Measurements from ENCODE around the gene TTC7B.

Gene TTC7B

DNA sequence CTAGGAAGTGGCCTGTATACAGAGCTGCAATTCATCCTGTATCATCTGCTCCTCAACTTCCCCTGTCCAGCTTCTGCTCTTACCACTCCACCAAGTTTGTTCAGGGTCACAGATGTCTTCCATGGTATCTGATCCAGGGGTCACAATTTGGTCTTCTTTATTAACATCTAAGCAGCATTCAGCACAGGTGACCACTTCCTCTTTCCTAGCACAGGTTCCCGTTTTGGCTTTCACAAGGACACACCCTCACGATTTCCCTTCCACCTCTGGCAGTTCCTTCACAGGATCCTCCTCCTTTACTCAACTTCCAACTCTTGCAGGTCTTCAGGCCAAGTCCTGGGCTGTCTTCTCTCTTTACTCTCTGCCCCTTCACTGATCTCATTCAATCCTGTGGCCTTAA is 93.6 kb downstream of the TTC7B start:
- TF ChIP-seq, protein P1, sequence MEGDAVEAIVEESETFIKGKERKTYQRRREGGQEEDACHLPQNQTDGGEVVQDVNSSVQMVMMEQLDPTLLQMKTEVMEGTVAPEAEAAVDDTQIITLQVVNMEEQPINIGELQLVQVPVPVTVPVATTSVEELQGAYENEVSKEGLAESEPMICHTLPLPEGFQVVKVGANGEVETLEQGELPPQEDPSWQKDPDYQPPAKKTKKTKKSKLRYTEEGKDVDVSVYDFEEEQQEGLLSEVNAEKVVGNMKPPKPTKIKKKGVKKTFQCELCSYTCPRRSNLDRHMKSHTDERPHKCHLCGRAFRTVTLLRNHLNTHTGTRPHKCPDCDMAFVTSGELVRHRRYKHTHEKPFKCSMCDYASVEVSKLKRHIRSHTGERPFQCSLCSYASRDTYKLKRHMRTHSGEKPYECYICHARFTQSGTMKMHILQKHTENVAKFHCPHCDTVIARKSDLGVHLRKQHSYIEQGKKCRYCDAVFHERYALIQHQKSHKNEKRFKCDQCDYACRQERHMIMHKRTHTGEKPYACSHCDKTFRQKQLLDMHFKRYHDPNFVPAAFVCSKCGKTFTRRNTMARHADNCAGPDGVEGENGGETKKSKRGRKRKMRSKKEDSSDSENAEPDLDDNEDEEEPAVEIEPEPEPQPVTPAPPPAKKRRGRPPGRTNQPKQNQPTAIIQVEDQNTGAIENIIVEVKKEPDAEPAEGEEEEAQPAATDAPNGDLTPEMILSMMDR (IDR thresholded peaks at IDR 0.05; ENCODE audit: borderline replicate concordance, insufficient read depth, low read depth, low read length): no peak
- H3K4me3 ChIP-seq (ENCODE audit: low read depth, low read length): no peak overlapping the region

DNA sequence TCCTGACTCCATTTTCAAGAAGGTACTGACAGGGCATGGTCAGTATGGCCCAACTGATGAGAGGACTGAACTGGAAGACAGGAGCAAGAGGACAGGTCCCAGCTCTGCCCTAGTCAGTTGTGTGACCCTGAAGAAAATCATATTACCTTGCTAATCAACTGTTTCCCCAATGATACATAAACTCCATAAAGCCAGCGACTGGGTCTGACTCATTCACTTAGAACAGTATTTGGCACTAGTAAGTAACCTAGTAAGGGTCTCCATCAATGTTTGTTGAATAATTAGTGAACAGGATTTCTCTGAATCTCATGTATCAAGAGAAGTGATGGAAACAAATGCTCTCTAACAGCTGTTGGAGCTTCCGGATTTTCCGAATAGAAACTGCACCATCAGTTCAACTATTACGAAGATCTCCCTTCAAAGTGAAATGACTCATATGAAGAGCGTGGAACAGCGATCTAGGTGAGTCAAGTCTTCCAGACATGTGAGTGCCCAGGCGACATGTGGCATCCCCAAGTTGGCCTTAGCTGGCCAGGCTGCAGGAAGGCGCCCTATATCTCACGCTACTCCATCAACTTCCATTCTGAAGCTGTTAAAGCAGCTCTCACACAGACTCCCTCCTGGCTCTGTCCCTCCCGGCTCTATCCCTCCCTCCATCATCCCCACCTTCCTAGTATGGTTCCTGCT is 94.5 kb downstream of the TTC7B start:
- TF ChIP-seq, protein P1 (IDR thresholded peaks at IDR 0.05; ENCODE audit: borderline replicate concordance, insufficient read depth, low read depth, low read length): no peak
- H3K4me3 ChIP-seq (ENCODE audit: low read depth, low read length): no peak overlapping the region

DNA sequence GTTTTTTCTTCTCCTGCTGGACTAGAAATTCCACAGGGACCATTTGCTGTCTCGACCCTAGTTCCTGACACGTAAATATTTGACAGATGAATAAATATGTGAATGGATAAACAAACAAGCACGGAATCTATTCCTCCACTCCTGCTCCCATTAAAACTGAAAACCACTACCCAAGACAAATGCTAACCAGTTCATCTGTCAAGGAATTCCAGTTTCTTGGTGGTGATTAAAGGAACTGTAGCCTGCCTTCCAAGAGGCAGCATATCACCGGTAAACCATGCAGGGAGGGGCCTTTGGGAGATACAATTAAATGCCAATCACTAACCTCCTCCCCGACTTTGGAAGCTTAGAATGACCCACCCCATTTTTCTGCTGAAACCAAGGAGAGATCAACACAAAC is 95.4 kb downstream of the TTC7B start:
- no peak overlapping the region for H3K4me3 ChIP-seq (ENCODE audit: low read depth, low read length)
- TF ChIP-seq, protein P1 (IDR thresholded peaks at IDR 0.05; ENCODE audit: borderline replicate concordance, insufficient read depth, low read depth, low read length): no peak

DNA sequence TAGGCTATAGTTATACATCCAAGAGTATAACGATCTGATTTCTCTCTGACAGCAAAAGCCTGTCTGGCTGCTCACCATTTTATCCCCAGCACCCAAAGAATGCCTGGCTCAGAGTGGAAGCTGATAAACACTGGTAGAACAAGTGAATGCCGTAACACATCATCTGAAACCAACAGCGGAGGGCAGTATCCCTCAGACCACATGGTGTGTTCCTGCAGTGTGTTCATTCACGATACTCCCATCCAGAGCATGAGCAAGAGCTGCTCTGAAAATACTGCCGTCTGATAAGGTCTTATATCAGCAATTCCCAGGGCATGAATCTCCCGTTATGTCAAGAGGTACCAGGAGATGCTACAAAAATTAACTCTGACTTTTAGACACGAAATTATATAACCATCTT is 95.9 kb downstream of the TTC7B start:
- TF ChIP-seq, protein P1 (IDR thresholded peaks at IDR 0.05; ENCODE audit: borderline replicate concordance, insufficient read depth, low read depth, low read length): no peak
- H3K4me3 ChIP-seq (ENCODE audit: low read depth, low read length): no peak overlapping the region

DNA sequence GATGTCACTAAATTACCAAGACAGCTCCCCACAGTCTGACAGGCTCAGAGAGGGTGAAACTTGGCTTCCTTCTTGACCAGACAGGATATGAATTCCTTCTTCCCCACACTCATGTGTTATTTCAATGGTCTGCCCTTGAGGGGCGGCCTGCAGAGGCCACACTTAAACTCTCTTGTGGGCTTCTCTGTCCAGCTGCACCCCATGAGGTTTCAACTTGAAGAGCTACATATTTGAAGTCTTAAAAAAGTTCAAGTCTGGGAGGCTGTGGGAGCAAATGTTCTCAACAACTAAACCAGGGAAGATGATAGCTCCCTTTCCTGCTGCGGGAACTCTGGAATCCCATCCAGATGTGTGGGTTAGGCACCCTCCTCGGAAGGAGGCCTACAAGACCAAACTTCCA is 98.3 kb downstream of the TTC7B start:
- H3K4me3 ChIP-seq (ENCODE audit: low read depth, low read length): no peak overlapping the region

DNA sequence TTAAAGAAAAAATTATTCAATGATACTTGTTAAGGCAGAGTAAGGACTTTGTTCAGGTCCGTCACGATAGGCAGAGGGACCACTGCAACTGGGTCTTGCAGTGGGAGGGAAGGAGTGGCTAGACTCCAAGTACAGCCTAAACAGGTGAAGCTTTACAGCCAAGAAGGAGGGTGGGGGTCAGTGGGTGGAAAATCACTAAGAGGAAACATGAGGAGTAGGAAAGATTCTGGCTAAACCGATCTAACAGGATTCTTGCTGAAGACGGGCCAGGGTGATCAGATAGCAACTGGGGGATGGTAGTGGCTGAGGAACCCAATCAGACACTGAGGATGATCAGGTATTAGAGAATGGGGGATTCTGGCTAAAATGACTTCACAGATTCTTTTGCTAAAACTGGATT is 100.2 kb downstream of the TTC7B start:
- TF ChIP-seq, protein P1 (IDR thresholded peaks at IDR 0.05; ENCODE audit: borderline replicate concordance, insufficient read depth, low read depth, low read length): no peak
- no peak overlapping the region for H3K4me3 ChIP-seq (ENCODE audit: low read depth, low read length)

More for the DNA sequence above, 98.3 kb downstream of the TTC7B start:
- TF ChIP-seq, protein P1 (IDR thresholded peaks at IDR 0.05; ENCODE audit: borderline replicate concordance, insufficient read depth, low read depth, low read length): no peak

DNA sequence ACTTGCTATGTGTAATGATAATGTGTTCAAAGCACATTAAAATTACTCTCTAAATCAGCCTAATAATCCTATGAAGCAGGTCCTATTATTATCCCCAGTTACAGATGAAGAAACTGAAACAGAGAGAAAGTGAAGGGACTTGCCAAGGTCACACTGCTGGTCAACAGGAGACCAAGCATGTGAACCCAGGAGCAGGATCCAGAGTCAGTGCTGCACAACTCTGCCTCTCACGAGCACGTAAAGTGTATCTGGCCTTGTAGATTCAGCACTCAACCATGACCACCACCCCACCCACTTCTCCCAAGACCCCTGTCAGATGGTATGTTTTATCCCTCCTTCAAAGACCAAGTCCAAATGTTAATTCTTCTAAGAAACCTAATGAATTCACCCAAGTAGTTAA is 100.7 kb downstream of the TTC7B start:
- H3K4me3 ChIP-seq (ENCODE audit: low read depth, low read length): no peak overlapping the region
- TF ChIP-seq, protein P1 (IDR thresholded peaks at IDR 0.05; ENCODE audit: borderline replicate concordance, insufficient read depth, low read depth, low read length): no peak
